Right atrium auricular region (tissue), 2 donors: ENCODE data around the gene RASIP1. TPM values are rescaled to one million over a fixed set of nuclear protein-coding genes. Genes with fewer than 3 reads are reported as not detected.

Experiments used
- DNase-seq: peaks from one replicate; pipeline ENCODE4 v3.0.0-alpha.2; 2019; ENCODE audit warnings: low spot score
- H3K27ac ChIP-seq, 2 donors: fragments of 200-600 bp; sonication (generic); 1 replicate in 1 of 2; 2 replicates in 1 of 2; pipeline ENCODE4 v1.5.1; 2016 to 2019
- H3K27me3 ChIP-seq, 2 donors: fragments of 200-600 bp; sonication (generic); one replicate each; pipeline versions ENCODE4 v1.5.1 to v1.6.0; 2017 to 2019
- H3K36me3 ChIP-seq: fragments of 200-600 bp; sonication (generic); one replicate; pipeline ENCODE4 v1.5.1; 2016
- H3K4me1 ChIP-seq, 2 donors: fragments of 200-600 bp; sonication (generic); one replicate each; pipeline versions ENCODE4 v1.5.1 to v1.6.0; 2017 to 2019
- H3K4me3 ChIP-seq, 2 donors: fragments of 200-600 bp; sonication (generic); 1 replicate in 1 of 2; 2 replicates in 1 of 2; pipeline ENCODE4 v1.5.1; 2017 to 2019; ENCODE audit warnings: mild to moderate bottlenecking in 1 of 2, moderate library complexity in 1 of 2
- H3K9me3 ChIP-seq, 2 donors: fragments of 200-600 bp; sonication (generic); one replicate each; pipeline ENCODE4 v1.5.1; 2019
- CTCF ChIP-seq, 2 donors: fragments of 200-600 bp; sonication (generic); IDR thresholded peaks; one replicate each; pipeline ENCODE4 v1.5.1; 2019; ENCODE audit warnings: antibody characterized with exemption in 2 of 2
- total RNA-seq, 2 donors: library from RNA; depleted of rRNA; stranded (reverse); fragments of >200 nt; gene quantifications; one replicate each; pipeline ENCODE4 v1.1.0, GENCODE V29; 2016

The RASIP1 gene
- total RNA-seq, 2 donors from 2014 or later: 13.6 to 22.9 TPM

- no peaks in the 10 kb centered on the region for H3K27me3 ChIP-seq
- DNase-seq: no peak
- H3K9me3 ChIP-seq: no peaks in the 10 kb centered on the region
- TF ChIP-seq CTCF (IDR thresholded peaks at IDR 0.05): no peak
- no peak overlapping the region for H3K27ac ChIP-seq
- peaks cover 8% of the 10 kb centered on the region for H3K36me3 ChIP-seq
- H3K4me1 ChIP-seq: peaks cover 0 to 20% of the 10 kb centered on the region in 2 donors
- no peak overlapping the region for H3K4me3 ChIP-seq
Measured at GRCh38 chr19:48728911-48729664, 11.3 kb downstream of the RASIP1 start.

- no peaks in the 10 kb centered on the region for H3K9me3 ChIP-seq
- peaks cover 8% of the 10 kb centered on the region for H3K36me3 ChIP-seq
- no peaks in the 10 kb centered on the region for H3K27me3 ChIP-seq
- DNase-seq: no peak
- peak overlapping the region; percentile 60 to 79 for H3K27ac ChIP-seq
- no peak overlapping the region for H3K4me3 ChIP-seq
- peaks cover 0 to 23% of the 10 kb centered on the region in 2 donors for H3K4me1 ChIP-seq
- TF ChIP-seq CTCF (IDR thresholded peaks at IDR 0.05): no peak
Measured at GRCh38 chr19:48726556-48726955, 13.9 kb downstream of the RASIP1 start.

GRCh38 chr19:48724796-48725753 is 15.3 kb downstream of the RASIP1 start:
- Histone ChIP-seq H3K27ac (peak overlapping the region; percentile 60 to 79), H3K36me3 (peaks cover 8% of the 10 kb centered on the region), H3K4me1 (peaks cover 0 to 26% of the 10 kb centered on the region in 2 donors), H3K9me3 (no peaks in the 10 kb centered on the region), H3K27me3 (no peaks in the 10 kb centered on the region), H3K4me3 (no peak overlapping the region)
- peak; percentile 86 for DNase-seq
- TF ChIP-seq CTCF (IDR thresholded peaks at IDR 0.05): no peak

- no peak for DNase-seq
- H3K4me1 ChIP-seq: peaks cover 0 to 52% of the 10 kb centered on the region in 2 donors
- H3K9me3 ChIP-seq: no peaks in the 10 kb centered on the region
- H3K27ac ChIP-seq: no peak overlapping the region
- no peak overlapping the region for H3K4me3 ChIP-seq
- H3K36me3 ChIP-seq: peaks cover 8% of the 10 kb centered on the region
- H3K27me3 ChIP-seq: no peaks in the 10 kb centered on the region
- TF ChIP-seq CTCF (IDR thresholded peaks at IDR 0.05): no peak
Measured at GRCh38 chr19:48722196-48722708, 18.2 kb downstream of the RASIP1 start.

- Histone ChIP-seq H3K4me1 (peaks cover 0 to 61% of the 10 kb centered on the region in 2 donors), H3K4me3 (peak overlapping the region; percentile 35 to 55), H3K36me3 (no peaks in the 10 kb centered on the region), H3K27ac (peak overlapping the region; percentile 80 to 89), H3K9me3 (no peaks in the 10 kb centered on the region), H3K27me3 (no peaks in the 10 kb centered on the region)
- peak; percentile 99 for DNase-seq
- no peak for TF ChIP-seq CTCF (IDR thresholded peaks at IDR 0.05)
Measured at GRCh38 chr19:48720613-48721296, 19.7 kb downstream of the RASIP1 start.
